T-cell (primary cell): Measurements from ENCODE around the gene EEIG2. TPM values are rescaled to one million over a fixed set of nuclear protein-coding genes. Genes with fewer than 3 reads are reported as not detected.
"Not testable (repeated sequence)": the region's sequence is repeated elsewhere in the genome, so short reads cannot be mapped to it uniquely, and the experiment has no call there.

Experiments used
- ATAC-seq, 4 experiments: fragments of 200-7000 bp in 3 of 4; fragments of 150-1000 bp in 1 of 4; cut with Tn5 transposase; replicated peaks in 1 of 4; 1 replicate in 3 of 4; 2 replicates in 1 of 4; pipeline ENCODE4 v1.10.0; 2021; ENCODE audit warnings: moderate library complexity in 3 of 4, mild to moderate bottlenecking in 2 of 4, moderate number of reproducible peaks in 1 of 4
- CTCF ChIA-PET, 2 donors: fragments of 300-600 bp; sonication (Branson Sonifier 250); formaldehyde crosslinking; loops; one replicate each; lab custom pipeline; 2022; ENCODE audit warnings: antibody characterized with exemption in 2 of 2; lab: Charles Lee
- POLR2A ChIA-PET, 2 donors: fragments of 300-600 bp; sonication (Branson Sonifier 250); formaldehyde crosslinking; loops; one replicate each; lab custom pipeline; 2022; ENCODE audit warnings: antibody characterized with exemption in 2 of 2; lab: Charles Lee
- DNase-seq, 35 experiments: peaks; one replicate each; pipeline versions ENCODE4 v3.0.0 to v3.0.0-alpha.2; 2013 to 2023
- H3K27ac ChIP-seq: one replicate; pipeline ENCODE4 v1.5.1; 2013; ENCODE audit warnings: low read length
- H3K27me3 ChIP-seq, 2 experiments: replicated peaks in 1 of 2; 1 replicate in 1 of 2; 2 replicates in 1 of 2; pipeline versions ENCODE4 v1.6.1 to v1.7.0; 2013; ENCODE audit warnings: low read length in 1 of 2, mixed read lengths in 1 of 2; ENCODE audit not compliant: control insufficient read depth in 2 of 2, insufficient read depth in 2 of 2; ENCODE audit errors: extremely low read depth in 1 of 2
- H3K36me3 ChIP-seq, 2 donors: 1 replicate in 1 of 2; 2 replicates in 1 of 2; pipeline versions ENCODE4 v1.6.1 to v1.7.0; 2013; ENCODE audit warnings: low read length in 1 of 2; ENCODE audit not compliant: control insufficient read depth in 2 of 2, insufficient read depth in 1 of 2; ENCODE audit errors: extremely low read depth in 1 of 2
- H3K4me1 ChIP-seq, 2 experiments: 1 replicate in 1 of 2; 2 replicates in 1 of 2; pipeline versions ENCODE4 v1.6.1 to v1.7.0; 2013; ENCODE audit warnings: low read length in 2 of 2, mixed read lengths in 1 of 2; ENCODE audit not compliant: insufficient read depth in 2 of 2, control insufficient read depth in 1 of 2; ENCODE audit errors: extremely low read depth in 1 of 2
- H3K4me3 ChIP-seq, 2 donors: 1 replicate in 1 of 2; 2 replicates in 1 of 2; pipeline versions ENCODE4 v1.5.1 to v1.7.0; 2013; ENCODE audit warnings: mild to moderate bottlenecking in 2 of 2, low read length in 1 of 2, moderate library complexity in 1 of 2; ENCODE audit not compliant: control insufficient read depth in 1 of 2; ENCODE audit errors: extremely low read depth in 1 of 2
- H3K9me3 ChIP-seq: 2 replicates; pipeline ENCODE4 v1.7.0; 2013
- H3K27ac Mint-ChIP-seq, 2 donors: one replicate each; pipeline ENCODE4 v1.8.0; 2020 to 2021; ENCODE audit warnings: mild to moderate bottlenecking in 2 of 2, mixed read lengths in 2 of 2
- H3K27me3 Mint-ChIP-seq, 2 donors: one replicate each; pipeline ENCODE4 v1.8.0; 2021 to 2022; ENCODE audit warnings: mixed read lengths in 2 of 2
- H3K36me3 Mint-ChIP-seq: one replicate; pipeline ENCODE4 v1.8.0; 2021; ENCODE audit warnings: mixed read lengths
- H3K4me1 Mint-ChIP-seq, 3 donors: one replicate each; pipeline ENCODE4 v1.8.0; 2020 to 2022; ENCODE audit warnings: mixed read lengths in 3 of 3, mild to moderate bottlenecking in 1 of 3
- H3K4me3 Mint-ChIP-seq, 3 donors: one replicate each; pipeline ENCODE4 v1.8.0; 2020 to 2022; ENCODE audit warnings: mild to moderate bottlenecking in 3 of 3, mixed read lengths in 3 of 3, moderate library complexity in 3 of 3
- H3K9me3 Mint-ChIP-seq, 3 donors: one replicate each; pipeline ENCODE4 v1.8.0; 2020 to 2022; ENCODE audit warnings: mixed read lengths in 3 of 3
- WGBS: methylation state at CpG from one replicate; pipeline ENCODE4 v1.1.5; 2013; ENCODE audit warnings: missing lambda C conversion rate; ENCODE audit not compliant: insufficient coverage; 5-methylcytosine and 5-hydroxymethylcytosine counted together
- total RNA-seq, 35 experiments: library from RNA in 6 of 35; stranded (reverse) in 6 of 35; fragments of 120-200 nt in 1 of 35; gene quantifications; one replicate each; pipeline versions ENCODE4 v1.2.1 to v1.2.4 and lab custom pipeline; 2013 to 2026

The EEIG2 gene
- 10 to 100 TPM in 4 of 5 donors, 1 to 10 TPM in 1; 6.7 to 16.2 (median 14.4) TPM for total RNA-seq
- total RNA-seq (2013), result 12.9 TPM
- 23.4 to 189 (median 57.6) reads per million in 29 experiments for total RNA-seq (lab: John Stamatoyannopoulos, UW)

DNA sequence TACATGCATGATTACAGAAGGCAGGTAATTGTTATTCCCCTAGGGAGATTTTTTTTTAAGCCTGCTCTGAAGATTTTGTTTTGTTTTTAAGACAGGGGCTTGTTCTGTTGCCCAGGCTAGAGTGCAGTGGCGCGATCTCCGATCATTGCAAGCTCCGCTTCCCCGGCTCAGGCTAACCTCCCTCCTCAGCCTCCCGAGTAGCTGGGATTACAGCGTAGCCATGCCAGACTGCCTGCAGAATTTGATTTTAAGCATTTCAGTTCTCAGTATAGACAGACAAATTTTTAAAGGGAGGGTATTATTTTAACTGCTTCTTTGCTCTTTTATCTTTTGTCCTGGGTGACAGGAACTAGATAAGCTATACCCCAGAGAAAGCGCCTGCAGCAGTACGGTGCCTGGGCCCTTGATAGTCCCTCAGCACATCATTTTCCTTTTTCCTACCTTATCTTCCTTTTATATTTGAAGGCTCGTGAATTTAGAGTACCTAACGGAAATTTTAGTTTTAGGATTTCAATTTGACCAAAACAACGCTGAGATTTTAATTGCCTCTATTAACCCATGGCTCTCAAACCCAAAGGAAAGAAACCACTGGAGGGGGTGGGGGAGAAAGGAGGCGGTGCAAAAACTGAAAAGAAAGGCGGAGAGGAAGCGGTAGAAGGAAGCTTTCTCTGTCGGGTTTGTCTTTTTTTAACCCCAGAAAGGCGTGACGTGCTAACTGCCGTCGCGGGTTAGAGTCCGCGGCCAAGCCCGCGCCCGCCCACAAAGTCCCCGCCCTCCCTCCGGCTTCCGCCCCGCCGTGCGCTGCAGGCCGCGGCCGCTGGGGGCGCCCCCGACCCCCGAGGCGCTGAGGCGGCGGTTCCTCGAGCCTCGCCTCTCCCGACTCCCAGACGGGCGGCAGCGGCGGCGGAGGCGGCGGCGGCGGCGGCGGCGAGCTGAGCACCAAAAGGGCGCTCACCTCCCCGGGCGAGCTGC, at the start of gene EEIG2:
Gene EEIG2 (plus strand): TSS at position 886 of the 972 bp plus-strand sequence. CDS start 329 bp downstream, outside the sequence.
- Histone ChIP-seq H3K27me3 (no peaks in the 10 kb centered on the region), H3K4me3 (peak within 1 kb of the TSS; percentile 63 to 80), H3K36me3 (no peaks in the 10 kb centered on the region), H3K27ac (peak within 1 kb of the TSS; percentile 74), H3K4me1 (peaks cover 26 to 33% of the 10 kb centered on the region in 2 experiments), H3K9me3 (no peaks in the 10 kb centered on the region)
- ChIA-PET CTCF (interaction anchor here (0.6 to 3.9 kb wide), 23 partner anchors 8 to 777 kb away, joined by 3 to 63 read pairs (median 4); partner anchors contain the start of genes HENMT1 (in 1 of the 2), PRPF38B (in 1 of the 2) and SLC25A24 (in 1 of the 2)), POLR2A (interaction anchor here in 1 of 2 donors (0.6 to 2.7 kb wide), 5 partner anchors 50 to 133 kb away, joined by 3 to 12 read pairs (median 4); partner anchors contain the start of genes HENMT1 and PRPF38B)
- peak; percentile 89 to 96 (median 92) for ATAC-seq
- peak within 1 kb of the TSS in 2 of 3 donors; percentile 93 to 98 for H3K4me3 Mint-ChIP-seq
- peak; percentile 78 to 95 (median 88) for DNase-seq
- no peaks in the 10 kb centered on the region for H3K36me3 Mint-ChIP-seq
- H3K27me3 Mint-ChIP-seq, result no peaks in the 10 kb centered on the region
- no peaks in the 10 kb centered on the region for H3K9me3 Mint-ChIP-seq
- peak within 1 kb of the TSS; percentile 91 for H3K27ac Mint-ChIP-seq
- peaks cover 35 to 44% (median 40%) of the 10 kb centered on the region in 3 donors for H3K4me1 Mint-ChIP-seq
- 10% methylated on average over 51 of the region's 59 CpGs for WGBS

DNA sequence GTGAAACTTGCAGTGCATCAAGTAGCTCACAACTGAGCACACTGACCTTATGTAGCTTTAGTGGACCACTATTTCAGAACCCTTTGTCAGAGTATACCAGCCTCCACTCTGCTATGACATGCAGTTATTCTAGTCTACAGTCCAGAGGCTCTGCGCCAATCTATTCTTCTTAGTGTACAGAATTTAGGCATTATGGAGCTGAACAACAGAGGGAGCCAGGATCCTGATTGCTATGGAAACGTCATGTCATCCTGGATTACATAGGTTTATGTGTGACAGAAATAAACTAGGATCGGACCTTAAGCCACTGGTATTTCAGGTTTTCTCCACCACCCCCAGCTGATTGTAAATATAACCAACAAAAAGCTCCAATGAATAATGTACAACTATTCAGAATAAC, 48.1 kb upstream of the EEIG2 start:
- Mint-ChIP-seq H3K27me3 (peaks cover 3 to 6% of the 10 kb centered on the region in 2 donors), H3K36me3 (no peaks in the 10 kb centered on the region), H3K27ac (no peak overlapping the region), H3K9me3 (no peaks in the 10 kb centered on the region), H3K4me1 (no peaks in the 10 kb centered on the region), H3K4me3 (no peak overlapping the region)
- Histone ChIP-seq H3K4me1 (no peaks in the 10 kb centered on the region), H3K27me3 (no peaks in the 10 kb centered on the region), H3K27ac (no peak overlapping the region), H3K9me3 (no peaks in the 10 kb centered on the region), H3K4me3 (no peak overlapping the region), H3K36me3 (no peaks in the 10 kb centered on the region)
- POLR2A ChIA-PET, result interaction anchor here in 1 of 2 donors (1.4 kb wide), 1 partner anchor 50 kb away, joined by 4 read pairs; no protein-coding TSS in a partner anchor
- CTCF ChIA-PET, result interaction anchor here (0.8 to 4.5 kb wide), 10 partner anchors 12 to 315 kb away, joined by 3 to 63 read pairs (median 10); partner anchors contain the start of genes EEIG2 (in 2 of the 2) and PRPF38B (in 1 of the 2)
- WGBS, result 100% methylated on average over 1 of the region's 3 CpGs
- ATAC-seq (no peak), DNase-seq (no peak)

DNA sequence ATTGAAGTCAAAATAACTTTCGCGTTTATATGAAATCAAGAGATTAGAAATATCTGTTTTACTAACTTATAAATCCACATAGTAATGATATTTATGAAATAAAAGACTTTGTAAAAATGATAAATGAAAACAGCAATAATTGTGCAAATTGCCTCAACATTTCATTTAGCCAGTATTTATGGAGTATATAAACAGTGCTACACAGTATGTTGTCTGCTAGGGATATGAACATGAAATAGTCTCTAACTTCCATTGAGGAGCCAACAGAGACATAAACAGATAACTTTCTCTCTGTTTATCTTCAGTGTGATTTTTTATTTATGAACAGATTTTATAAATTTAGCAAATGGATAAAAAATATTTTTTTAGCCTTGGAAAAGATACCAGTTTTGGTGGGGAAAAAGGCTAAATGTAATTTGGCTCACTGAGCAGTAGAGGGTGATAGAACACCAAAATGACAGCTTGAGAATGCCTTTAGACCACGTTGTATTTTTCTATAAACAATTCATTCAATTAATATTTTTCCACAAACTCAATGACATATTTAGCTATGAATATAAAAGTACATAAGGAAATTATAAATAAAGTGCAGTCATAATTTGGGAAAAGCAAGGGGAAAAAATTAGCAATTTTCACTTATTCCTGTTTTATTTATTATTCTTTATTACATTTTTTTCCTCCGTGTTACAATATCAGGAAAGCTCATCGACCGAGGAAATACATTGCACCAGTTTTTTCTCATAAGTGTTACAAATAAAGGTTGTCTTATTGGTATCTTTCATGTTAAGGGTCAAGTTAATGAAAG, 47.5 kb upstream of the EEIG2 start:
- no peaks in the 10 kb centered on the region for H3K9me3 Mint-ChIP-seq
- CTCF ChIA-PET, result interaction anchor here (0.8 to 4.5 kb wide), 14 partner anchors 10 to 316 kb away, joined by 3 to 63 read pairs (median 6); partner anchors contain the start of genes EEIG2 (in 2 of the 2) and PRPF38B (in 1 of the 2)
- H3K36me3 Mint-ChIP-seq, result no peaks in the 10 kb centered on the region
- no peak overlapping the region for H3K27ac ChIP-seq
- peak in 1 of 35 experiments; percentile 75 for DNase-seq
- WGBS, result no CpG with 5 or more reads among the region's 6 CpGs
- H3K9me3 ChIP-seq, result no peaks in the 10 kb centered on the region
- H3K4me1 Mint-ChIP-seq, result no peaks in the 10 kb centered on the region
- no peaks in the 10 kb centered on the region for H3K36me3 ChIP-seq
- POLR2A ChIA-PET, result interaction anchor here in 1 of 2 donors (1.1 to 1.4 kb wide), 2 partner anchors 49 to 180 kb away, joined by 4 read pairs; partner anchors contain the start of gene PRPF38B
- H3K4me3 Mint-ChIP-seq, result no peak overlapping the region
- peak; percentile 45 to 72 (median 52) for ATAC-seq
- H3K4me1 ChIP-seq, result no peaks in the 10 kb centered on the region
- no peaks in the 10 kb centered on the region for H3K27me3 ChIP-seq
- H3K27ac Mint-ChIP-seq, result no peak overlapping the region
- peaks cover 3 to 8% of the 10 kb centered on the region in 2 donors for H3K27me3 Mint-ChIP-seq
- no peak overlapping the region for H3K4me3 ChIP-seq

DNA sequence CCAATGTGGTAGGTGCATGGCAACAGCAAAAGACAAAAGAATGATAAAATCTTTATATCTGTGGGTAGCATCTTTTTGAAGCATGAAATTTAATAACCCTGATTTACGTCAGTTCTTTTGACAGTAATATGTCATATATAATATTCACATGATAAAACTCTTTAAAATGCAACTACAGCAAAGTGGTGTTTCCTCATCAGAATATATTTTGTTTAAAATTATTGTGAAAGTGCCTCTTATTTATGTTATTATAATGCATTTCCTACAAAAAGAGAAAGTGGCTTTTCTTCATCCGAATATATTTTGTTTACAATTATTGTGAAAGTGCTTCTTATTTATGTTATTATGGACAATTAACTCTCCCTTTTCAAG, 46.9 kb upstream of the EEIG2 start:
- no peak overlapping the region for H3K27ac Mint-ChIP-seq
- DNase-seq, result no peak
- POLR2A ChIA-PET, result interaction anchor here in 1 of 2 donors (1.1 to 1.4 kb wide), 2 partner anchors 48 to 179 kb away, joined by 4 read pairs; partner anchors contain the start of gene PRPF38B
- no peak overlapping the region for H3K4me3 ChIP-seq
- H3K4me1 ChIP-seq, result no peaks in the 10 kb centered on the region
- H3K4me3 Mint-ChIP-seq, result no peak overlapping the region
- ATAC-seq, result no peak
- no peaks in the 10 kb centered on the region for H3K9me3 Mint-ChIP-seq
- H3K27ac ChIP-seq, result no peak overlapping the region
- CTCF ChIA-PET, result interaction anchor here (0.8 to 4.5 kb wide), 13 partner anchors 9 to 315 kb away, joined by 3 to 63 read pairs (median 6); partner anchors contain the start of genes EEIG2 (in 2 of the 2) and PRPF38B (in 1 of the 2)
- no peaks in the 10 kb centered on the region for H3K4me1 Mint-ChIP-seq
- no peaks in the 10 kb centered on the region for H3K9me3 ChIP-seq
- H3K36me3 Mint-ChIP-seq, result no peaks in the 10 kb centered on the region
- no peaks in the 10 kb centered on the region for H3K27me3 ChIP-seq
- peaks cover 3 to 8% of the 10 kb centered on the region in 2 donors for H3K27me3 Mint-ChIP-seq
- H3K36me3 ChIP-seq, result no peaks in the 10 kb centered on the region
- no CpG with 5 or more reads among the region's 2 CpGs for WGBS

DNA sequence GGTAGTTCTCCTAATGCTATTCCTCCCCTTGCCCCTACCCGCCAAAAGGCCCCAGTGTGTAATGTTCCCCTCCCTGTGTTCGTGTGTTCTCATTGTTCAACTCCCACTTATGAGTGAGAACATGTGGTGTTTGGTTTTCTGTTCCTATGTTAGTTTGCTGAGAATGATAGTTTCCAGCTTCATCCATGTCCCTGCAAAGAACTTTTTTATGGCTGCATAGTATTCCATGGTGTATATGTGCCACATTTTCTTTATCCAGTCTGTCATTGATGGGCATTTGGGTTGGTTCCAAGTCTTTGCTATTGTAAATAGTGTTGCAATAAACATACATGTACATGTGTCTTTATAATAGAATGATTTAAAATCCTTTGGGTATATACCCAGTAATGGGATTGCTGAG, 46.0 kb upstream of the EEIG2 start:
- ATAC-seq, H3K4me1 Mint-ChIP-seq, H3K27ac Mint-ChIP-seq, DNase-seq, H3K36me3 ChIP-seq, H3K36me3 Mint-ChIP-seq, H3K9me3 Mint-ChIP-seq, H3K9me3 ChIP-seq, H3K27ac ChIP-seq, H3K4me3 Mint-ChIP-seq, H3K4me1 ChIP-seq, POLR2A ChIA-PET, H3K27me3 ChIP-seq, H3K4me3 ChIP-seq: not testable (repeated sequence)
- no CpG with 5 or more reads among the region's 2 CpGs for WGBS
- peaks cover 3 to 11% of the 10 kb centered on the region in 2 donors for H3K27me3 Mint-ChIP-seq
- CTCF ChIA-PET, result interaction anchor here (0.8 to 1.6 kb wide), 3 partner anchors 47 to 130 kb away, joined by 4 to 6 read pairs (median 4); partner anchors contain the start of gene EEIG2 (in 1 of the 2)
